IMR-90 (cell line): Measurements from ENCODE around the gene FBXW12. TPM values are rescaled to one million over a fixed set of nuclear protein-coding genes. Genes with fewer than 3 reads are reported as not detected.

Experiments used
- ATAC-seq: fragments of 200-7000 bp; cut with Tn5 transposase; 2 replicates; pipeline ENCODE4 v1.9.1; 2020; ENCODE audit warnings: low read depth, mild to moderate bottlenecking, moderate library complexity
- BruUV-seq: library from RNA; stranded (reverse); fragments of 400-500 nt; replicated peaks from 2 replicates; lab custom pipeline; 2021; lab: Mats Ljungman, UMichigan
- CTCF ChIA-PET: fragments of 300-600 bp; formaldehyde crosslinking; extraction: SDS; loops from one replicate; lab custom pipeline; 2021; ENCODE audit warnings: antibody characterized with exemption; lab: Yijun Ruan, JAX
- POLR2A ChIA-PET: fragments of 300-600 bp; sonication (Branson Sonifier 250); formaldehyde crosslinking; loops from one replicate; lab custom pipeline; 2022; ENCODE audit warnings: antibody characterized with exemption; ENCODE audit not compliant: unreplicated experiment; lab: Charles Lee
- DNase-seq: peaks from one replicate; pipeline ENCODE4 v3.0.0; 2013
- H2AFZ ChIP-seq: replicated peaks from 2 replicates; pipeline ENCODE3; 2013; ENCODE audit warnings: low read length, mild to moderate bottlenecking; ENCODE audit not compliant: poor library complexity
- H2AK5ac ChIP-seq: 2 replicates; pipeline ENCODE4 v1.6.1; 2013; ENCODE audit warnings: low read depth, low read length, inconsistent platforms
- H2AK9ac ChIP-seq: replicated peaks from 2 replicates; pipeline ENCODE3; 2013; ENCODE audit warnings: mild to moderate bottlenecking, low read depth, low read length, moderate library complexity; ENCODE audit not compliant: poor library complexity
- H2BK120ac ChIP-seq: 2 replicates; pipeline ENCODE4 v1.6.1; 2013; ENCODE audit warnings: low read depth, low read length, inconsistent platforms
- H2BK15ac ChIP-seq: 3 replicates; pipeline ENCODE4 v1.6.1; 2013; ENCODE audit warnings: low read depth, low read length, inconsistent platforms
- H2BK20ac ChIP-seq: 2 replicates; pipeline ENCODE4 v1.6.1; 2013; ENCODE audit warnings: low read depth, mild to moderate bottlenecking, inconsistent platforms, low read length, moderate library complexity
- H2BK5ac ChIP-seq: 2 replicates; pipeline ENCODE4 v1.6.1; 2013; ENCODE audit warnings: mild to moderate bottlenecking, low read depth, low read length, inconsistent platforms; ENCODE audit not compliant: poor library complexity, severe bottlenecking
- H3K14ac ChIP-seq: replicated peaks from 2 replicates; pipeline ENCODE4 v1.6.1; 2013; ENCODE audit warnings: low read depth, low read length, inconsistent platforms
- H3K18ac ChIP-seq: 2 replicates; pipeline ENCODE4 v1.6.1; 2013; ENCODE audit warnings: low read depth, low read length, control low read depth
- H3K23ac ChIP-seq: 2 replicates; pipeline ENCODE4 v1.6.1; 2013; ENCODE audit warnings: low read depth, low read length, inconsistent platforms
- H3K27ac ChIP-seq: 2 replicates; pipeline ENCODE4 v1.5.1; 2013; ENCODE audit warnings: mild to moderate bottlenecking, control low read depth, low read length; ENCODE audit not compliant: insufficient read depth
- H3K27me3 ChIP-seq: 2 replicates; pipeline ENCODE4 v1.6.1; 2013; ENCODE audit warnings: low read length; ENCODE audit not compliant: control insufficient read depth, insufficient read depth
- H3K36me3 ChIP-seq: 2 replicates; pipeline ENCODE4 v1.6.1; 2013; ENCODE audit warnings: low read length, mixed read lengths; ENCODE audit not compliant: control insufficient read depth, insufficient read depth
- H3K4ac ChIP-seq: 2 replicates; pipeline ENCODE4 v1.6.1; 2013; ENCODE audit warnings: low read depth, low read length, inconsistent platforms
- H3K4me1 ChIP-seq: 2 replicates; pipeline ENCODE4 v1.6.1; 2013; ENCODE audit warnings: low read length, mixed read lengths; ENCODE audit not compliant: control insufficient read depth, insufficient read depth
- H3K4me2 ChIP-seq: 2 replicates; pipeline ENCODE4 v1.6.1; 2013; ENCODE audit warnings: low read depth, mild to moderate bottlenecking, control low read depth, low read length, moderate library complexity
- H3K4me3 ChIP-seq: 2 replicates; pipeline ENCODE4 v1.5.1; 2013; ENCODE audit warnings: low read depth, mild to moderate bottlenecking, control low read depth, low read length, moderate library complexity; ENCODE audit not compliant: insufficient read depth
- H3K56ac ChIP-seq: 2 replicates; pipeline ENCODE4 v1.6.1; 2013; ENCODE audit warnings: low read length, inconsistent platforms; ENCODE audit not compliant: insufficient read depth; ENCODE audit errors: extremely low read depth
- H3K79me1 ChIP-seq, 2 experiments: 2 replicates each; pipeline ENCODE4 v1.6.1; 2013; ENCODE audit warnings: low read length in 2 of 2, inconsistent platforms in 1 of 2, low read depth in 1 of 2
- H3K9ac ChIP-seq: 2 replicates; pipeline ENCODE4 v1.6.1; 2013; ENCODE audit warnings: low read depth, low read length, control low read depth
- H3K9me1 ChIP-seq: 2 replicates; pipeline ENCODE4 v1.6.1; 2013; ENCODE audit warnings: low read length, inconsistent platforms; ENCODE audit not compliant: insufficient read depth
- H3K9me3 ChIP-seq: 2 replicates; pipeline ENCODE4 v1.6.1; 2013; ENCODE audit warnings: low read length; ENCODE audit not compliant: control insufficient read depth, insufficient read depth
- H4K20me1 ChIP-seq: 2 replicates; pipeline ENCODE4 v1.6.1; 2013; ENCODE audit warnings: low read length, inconsistent platforms; ENCODE audit not compliant: insufficient read depth
- H4K5ac ChIP-seq: 2 replicates; pipeline ENCODE4 v1.6.1; 2013; ENCODE audit warnings: mild to moderate bottlenecking, low read depth, low read length, control low read depth
- H4K8ac ChIP-seq, 2 experiments: 2 replicates each; pipeline ENCODE4 v1.6.1; 2013; ENCODE audit warnings: low read depth in 2 of 2, low read length in 2 of 2, control low read depth in 1 of 2, inconsistent platforms in 1 of 2
- H4K91ac ChIP-seq: 2 replicates; pipeline ENCODE4 v1.6.1; 2013; ENCODE audit warnings: low read depth, low read length, inconsistent platforms; ENCODE audit not compliant: insufficient read depth
- BHLHE40 ChIP-seq: fragments of 150-350 bp; IDR thresholded peaks from 2 replicates; pipeline ENCODE4 v1.6.1; 2016; ENCODE audit warnings: mild to moderate bottlenecking, low read depth, low read length
- CEBPB ChIP-seq: IDR thresholded peaks from 2 replicates; pipeline ENCODE4 v1.6.1; 2012; ENCODE audit warnings: low read depth, low read length, improper control_type of control experiment
- CHD1 ChIP-seq: IDR thresholded peaks from 2 replicates; pipeline ENCODE4 v1.6.1; 2012; ENCODE audit warnings: low read depth, low read length, improper control_type of control experiment
- CTCF ChIP-seq: conservative IDR thresholded peaks from 2 replicates; pipeline ENCODE4 v1.5.1; 2012; ENCODE audit warnings: mild to moderate bottlenecking, low read depth, low read length, improper control_type of control experiment
- ELK1 ChIP-seq: fragments of 150-350 bp; IDR thresholded peaks from 2 replicates; pipeline ENCODE4 v1.6.1; 2016; ENCODE audit warnings: low read depth, mild to moderate bottlenecking, low read length, moderate library complexity, borderline replicate concordance
- FOS ChIP-seq: fragments of 150-350 bp; IDR thresholded peaks from 2 replicates; pipeline ENCODE4 v1.6.1; 2016; ENCODE audit warnings: low read depth, low read length
- MAFK ChIP-seq: IDR thresholded peaks from 2 replicates; pipeline ENCODE4 v1.6.1; 2012; ENCODE audit warnings: low read depth, low read length, improper control_type of control experiment
- MAZ ChIP-seq: IDR thresholded peaks from 2 replicates; pipeline ENCODE4 v1.6.1; 2012; ENCODE audit warnings: low read depth, mild to moderate bottlenecking, low read length, improper control_type of control experiment, moderate library complexity, borderline replicate concordance
- MXI1 ChIP-seq: IDR thresholded peaks from 2 replicates; pipeline ENCODE4 v1.6.1; 2012; ENCODE audit warnings: low read depth, mild to moderate bottlenecking, low read length, moderate library complexity, borderline replicate concordance
- NFE2L2 ChIP-seq: fragments of 150-350 bp; IDR thresholded peaks from 2 replicates; pipeline ENCODE4 v1.6.1; 2016; ENCODE audit warnings: low read depth, mild to moderate bottlenecking, low read length
- POLR2A ChIP-seq: IDR thresholded peaks from 2 replicates; pipeline ENCODE4 v1.6.1; 2012; ENCODE audit warnings: mild to moderate bottlenecking, low read depth, low read length
- RAD21 ChIP-seq: IDR thresholded peaks from 2 replicates; pipeline ENCODE4 v1.6.1; 2012; ENCODE audit warnings: low read length, improper control_type of control experiment
- RCOR1 ChIP-seq: IDR thresholded peaks from 2 replicates; pipeline ENCODE4 v1.6.1; 2012; ENCODE audit warnings: mild to moderate bottlenecking, low read length, improper control_type of control experiment; ENCODE audit not compliant: insufficient replicate concordance
- RFX5 ChIP-seq: IDR thresholded peaks from 2 replicates; pipeline ENCODE4 v1.8.0; 2012; ENCODE audit warnings: low read depth, mild to moderate bottlenecking, low read length, moderate library complexity
- SMC3 ChIP-seq: fragments of 150-350 bp; IDR thresholded peaks from 2 replicates; pipeline ENCODE4 v1.6.1; 2016; ENCODE audit warnings: low read depth, mild to moderate bottlenecking, antibody characterized with exemption, low read length, moderate library complexity
- USF2 ChIP-seq: fragments of 150-350 bp; IDR thresholded peaks from 2 replicates; pipeline ENCODE4 v1.6.1; 2017; ENCODE audit warnings: mild to moderate bottlenecking, antibody characterized with exemption, low read length, low read depth
- dilution Hi-C: fragments of 300-500 bp; cut with HindIII; formaldehyde crosslinking; loops from one replicate; pipeline ENCODE4 v1.14.3; 2018; ENCODE audit warnings: low sequenced_read_pairs; ENCODE audit not compliant: unreplicated experiment
- in situ Hi-C: fragments of 300-500 bp; cut with MboI; formaldehyde crosslinking; loops from 3 replicates; pipeline ENCODE4 v1.14.3; 2019; ENCODE audit warnings: low sequenced_read_pairs, inconsistent platforms, mixed read lengths
- intact Hi-C: fragments of 100-400 bp; cut with micrococcal nuclease; formaldehyde crosslinking; loops from 2 replicates; pipeline ENCODE4 v1.10.0; 2022
- polyA plus RNA-seq, 3 experiments: library from polyadenylated mRNA; depleted of rRNA; stranded (reverse); fragments of >200 nt; gene quantifications; 2 replicates each; pipeline ENCODE4 v1.2.3, GENCODE V29; 2012; ENCODE audit warnings: low replicate concordance in 1 of 3
- total RNA-seq: library from RNA; depleted of rRNA; stranded (reverse); fragments of >200 nt; gene quantifications from 2 replicates; pipeline ENCODE4 v1.2.3, GENCODE V29; 2012

FBXW12 gene
- total and polyA plus RNA-seq, 2 of the 4 experiments (the other 2 are of a cell fraction): not detected

GRCh38 chr3:48387634-48388033 lies 15.6 kb downstream of the FBXW12 start:
- no TSS peak for BruUV-seq

More at GRCh38 chr3:48387634-48388033, 15.6 kb downstream of the FBXW12 start:
- H3K56ac ChIP-seq: no peak overlapping the region
- no peak overlapping the region for H3K27ac ChIP-seq
- H2AK9ac ChIP-seq: no peak overlapping the region
- H3K79me1 ChIP-seq: no peaks in the 10 kb centered on the region
- dilution Hi-C loops (no loop called here), in situ Hi-C loops (no loop called here), intact Hi-C loops (loop anchor here (5.0 kb wide), 2 partner anchors 35 to 65 kb away; no protein-coding TSS in a partner anchor)
- H3K9ac ChIP-seq: no peak overlapping the region
- H4K8ac ChIP-seq: no peak overlapping the region
- H4K91ac ChIP-seq: no peak overlapping the region
- DNase-seq (no peak), ATAC-seq (no peak)
- ChIA-PET CTCF (interaction anchor here (0.6 to 1.5 kb wide), 2 partner anchors 48 to 240 kb away, joined by 3 to 6 read pairs; no protein-coding TSS in a partner anchor), POLR2A (no interaction called here)
- H2AK5ac ChIP-seq: no peak overlapping the region
- no peak overlapping the region for H3K23ac ChIP-seq
- H3K9me1 ChIP-seq: no peaks in the 10 kb centered on the region
- H4K5ac ChIP-seq: no peak overlapping the region
- TF ChIP-seq CEBPB (no peak), RCOR1 (no peak), MXI1 (no peak), FOS (no peak), MAFK (no peak), ELK1 (no peak), MAZ (no peak), SMC3 (no peak), NFE2L2 (no peak), CHD1 (no peak), USF2 (no peak), RAD21 (no peak), POLR2A (no peak), BHLHE40 (no peak), RFX5 (no peak), CTCF (no peak)
- H2BK5ac ChIP-seq: no peak overlapping the region
- H2BK120ac ChIP-seq: no peak overlapping the region
- H2BK15ac ChIP-seq: no peak overlapping the region
- peaks cover 8% of the 10 kb centered on the region; the same call in 1 of the 2 replicates for H3K27me3 ChIP-seq
- no peak overlapping the region for H2AFZ ChIP-seq
- no peak overlapping the region for H3K4ac ChIP-seq
- H3K9me3 ChIP-seq: no peaks in the 10 kb centered on the region; the same call in 1 of the 2 replicates
- no peak overlapping the region for H3K18ac ChIP-seq
- no peaks in the 10 kb centered on the region for H4K20me1 ChIP-seq
- H3K4me2 ChIP-seq: no peak overlapping the region
- H3K4me3 ChIP-seq: no peak overlapping the region
- H3K4me1 ChIP-seq: no peaks in the 10 kb centered on the region
- H3K14ac ChIP-seq: no peak overlapping the region
- H3K36me3 ChIP-seq: no peaks in the 10 kb centered on the region
- no peak overlapping the region for H2BK20ac ChIP-seq
